ENCODE data around the gene EZH2. TPM values are rescaled to one million over a fixed set of nuclear protein-coding genes. Genes with fewer than 3 reads are reported as not detected.

EZH2 gene
- total RNA-seq, 1 donor from 2014 or later: 38.7 TPM

DNA sequence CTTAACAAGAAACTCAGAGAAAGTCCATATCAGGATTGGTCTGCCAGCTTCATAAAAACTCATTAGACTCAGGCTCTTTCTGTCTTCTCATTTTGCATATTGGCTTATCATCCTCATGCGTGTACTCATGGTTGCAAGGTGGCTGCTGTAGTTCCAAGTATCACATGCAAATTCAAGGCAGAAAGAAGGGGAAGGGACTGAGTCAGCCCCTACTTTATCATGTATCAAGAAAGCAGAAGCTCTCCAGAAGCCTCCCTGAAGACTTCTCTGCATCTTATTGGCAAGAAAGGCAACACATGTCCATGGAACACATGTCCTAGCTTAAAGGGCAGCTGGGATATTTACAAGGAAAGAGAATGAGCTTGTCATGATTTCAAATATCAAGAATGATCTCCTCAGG is 19.4 kb upstream of the EZH2 start:
- FAIRE-seq (no peak), DNase-seq (ENCODE audit: low spot score in 2 of 2) (no peak)

DNA sequence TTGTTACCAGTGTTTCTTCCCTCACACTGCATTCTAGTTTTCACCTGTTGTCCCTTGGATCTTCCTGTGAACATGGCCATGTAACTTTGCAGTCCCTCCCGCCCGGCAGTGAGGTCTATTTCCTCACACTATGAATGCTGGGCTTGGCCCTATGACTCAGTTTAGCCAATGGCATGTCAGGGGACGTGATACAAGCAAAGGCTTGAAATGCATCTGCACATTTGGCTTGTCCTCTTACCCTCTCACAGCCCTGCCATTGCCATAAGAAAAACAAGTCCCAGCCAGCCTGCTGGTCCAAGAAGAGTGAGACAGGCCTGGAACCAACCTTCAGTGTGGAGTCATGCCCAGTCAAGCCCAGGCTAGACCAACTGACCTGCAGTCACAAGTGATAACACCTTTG is 17.1 kb upstream of the EZH2 start:
- DNase-seq (ENCODE audit: low spot score in 2 of 2) (no peak), FAIRE-seq (no peak)

GRCh38 chr7:148898845-148899484 is 14.9 kb upstream of the EZH2 start:
- no peak for FAIRE-seq
- no peak for DNase-seq (ENCODE audit: low spot score in 2 of 2)

DNA sequence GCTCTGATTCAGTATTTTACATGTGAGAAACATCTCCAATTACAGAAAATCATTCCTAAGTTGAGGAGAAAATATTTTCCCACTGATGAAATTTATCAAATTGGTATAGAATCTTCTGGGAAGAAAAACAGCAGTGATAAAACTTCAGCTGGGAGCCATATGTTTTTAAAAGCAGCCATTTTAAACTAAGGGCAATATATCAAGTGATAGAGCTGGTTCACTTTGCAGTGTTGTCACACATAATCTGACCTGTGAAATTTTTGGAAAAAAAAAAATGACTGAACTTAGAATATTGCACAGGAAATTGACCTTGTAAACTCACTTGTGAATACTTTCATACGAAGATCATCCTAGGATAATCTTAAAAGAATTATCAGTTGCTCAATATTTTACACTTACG is 10.5 kb upstream of the EZH2 start:
- FAIRE-seq (no peak), DNase-seq (ENCODE audit: low spot score in 2 of 2) (no peak)

DNA sequence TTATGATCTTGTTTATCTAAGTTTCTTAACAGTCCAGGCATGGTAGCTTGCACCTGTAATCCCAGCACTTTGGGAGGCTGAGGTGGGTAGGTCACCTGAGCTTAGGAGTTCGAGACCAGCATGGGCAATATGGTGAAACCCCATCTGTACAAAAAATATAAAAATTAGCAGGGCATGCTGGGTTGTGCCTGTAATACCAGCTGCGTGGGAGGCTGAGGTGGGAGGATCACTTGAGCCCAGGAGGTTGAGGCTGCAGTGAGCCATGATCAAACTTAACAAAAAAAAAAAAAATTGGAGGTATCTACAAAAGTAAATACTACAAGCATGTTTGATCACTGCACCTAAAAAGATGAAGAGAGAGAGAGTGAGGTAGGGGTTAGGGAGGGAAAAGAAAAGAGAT is 9.0 kb upstream of the EZH2 start:
- DNase-seq (ENCODE audit: low spot score in 2 of 2): no peak
- no peak for FAIRE-seq

- FAIRE-seq: no peak
- DNase-seq (ENCODE audit: low spot score in 2 of 2): no peak
These were observed 4.2 kb upstream of the EZH2 start for GRCh38 chr7:148888300-148888699.

GRCh38 chr7:148886844-148887243 is 2.8 kb upstream of the EZH2 start:
- FAIRE-seq (no peak), DNase-seq (ENCODE audit: low spot score in 2 of 2) (no peak)

- FAIRE-seq (no peak), DNase-seq (ENCODE audit: low spot score in 2 of 2) (peak; percentile 94 to 98)
These were observed 370 bp upstream of the EZH2 start for GRCh38 chr7:148884299-148885022.

DNA sequence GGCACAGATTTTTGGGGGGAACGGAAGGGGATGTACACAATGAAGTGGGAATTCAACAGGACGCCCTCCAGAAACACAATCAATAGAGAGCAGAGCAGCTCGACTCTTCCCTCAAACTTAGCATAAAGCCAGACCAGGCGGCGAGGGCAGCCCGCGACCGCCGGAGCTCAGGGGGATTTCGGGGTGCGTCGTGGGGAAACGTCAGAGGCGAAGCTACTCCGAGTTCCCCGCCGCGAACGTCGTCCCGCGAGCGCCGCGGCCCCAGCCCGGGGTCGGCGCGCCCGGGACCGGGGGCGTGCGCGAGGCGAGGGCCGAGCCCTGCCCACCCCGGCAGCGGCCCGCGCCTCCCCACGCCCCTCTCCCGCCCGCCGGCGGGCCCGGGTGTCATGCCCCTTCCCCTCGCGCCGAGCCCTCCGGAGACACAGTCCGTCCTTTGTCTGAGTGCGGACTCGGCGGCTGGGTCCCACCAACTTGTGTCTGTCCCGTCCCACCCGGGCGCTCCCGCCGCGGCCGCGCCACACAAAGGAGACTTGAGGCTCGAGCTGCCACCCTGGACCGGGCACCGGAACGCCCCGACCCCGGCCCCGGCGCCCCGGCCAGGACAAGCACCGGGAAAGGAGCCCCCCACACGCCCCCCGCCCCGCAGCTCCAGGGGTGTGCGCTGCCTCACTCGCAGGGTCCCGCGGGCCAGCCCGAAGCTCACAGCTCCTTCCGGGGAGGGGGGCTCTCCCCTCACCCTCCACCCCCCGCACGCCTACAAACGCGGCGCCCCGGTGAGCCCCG is 634 bp downstream of the EZH2 start:
- FAIRE-seq: no peak
- peak; percentile 20 to 48 for DNase-seq (ENCODE audit: low spot score in 2 of 2)

DNA sequence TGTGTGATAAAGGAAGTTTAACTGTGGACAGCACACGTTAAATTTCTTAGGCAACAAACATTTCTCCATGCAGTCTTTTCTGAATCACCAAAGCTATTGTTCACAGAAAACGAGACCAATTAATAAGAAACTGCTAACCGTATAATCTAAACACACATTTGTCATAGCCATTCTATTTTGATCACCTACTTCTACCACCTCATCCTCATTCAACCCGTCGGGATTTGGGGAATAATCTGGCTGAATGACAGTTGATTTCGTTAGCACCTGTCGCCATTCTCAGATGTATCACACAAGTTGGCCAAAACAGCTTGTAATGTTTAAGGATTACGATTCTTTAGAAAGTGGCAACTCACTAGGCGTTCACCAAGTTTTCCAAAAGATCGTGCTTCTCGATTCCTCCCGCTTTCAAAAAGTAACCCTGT is 1.2 kb downstream of the EZH2 start:
- FAIRE-seq (no peak), DNase-seq (ENCODE audit: low spot score in 2 of 2) (no peak)

GRCh38 chr7:148882192-148882591 is 1.9 kb downstream of the EZH2 start:
- FAIRE-seq (no peak), DNase-seq (ENCODE audit: low spot score in 2 of 2) (no peak)

- FAIRE-seq: no peak
These were observed 5.8 kb downstream of the EZH2 start for GRCh38 chr7:148878317-148878716.

DNA sequence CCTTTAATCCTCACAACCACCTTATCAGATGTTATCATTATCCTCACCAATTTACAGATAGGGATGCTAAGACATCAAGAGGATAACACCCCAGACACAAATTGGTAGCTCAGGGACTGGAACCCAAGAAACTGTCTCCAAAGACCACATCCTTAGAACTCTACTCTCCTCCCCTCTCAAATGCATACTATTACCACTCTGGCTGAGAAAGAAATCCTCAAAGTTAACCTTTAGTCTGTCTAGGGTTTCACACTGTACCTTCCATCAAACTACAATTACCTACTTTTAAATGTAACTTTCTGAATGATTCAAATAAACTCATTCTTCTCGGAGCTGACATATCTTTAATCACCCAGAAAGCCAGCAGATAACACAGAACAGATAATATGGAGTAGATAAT is 6.6 kb downstream of the EZH2 start:
- DNase-seq (ENCODE audit: low spot score in 2 of 2) (no peak), FAIRE-seq (no peak)

More at GRCh38 chr7:148878317-148878716, 5.8 kb downstream of the EZH2 start:
- no peak for DNase-seq (ENCODE audit: low spot score in 2 of 2)

DNA sequence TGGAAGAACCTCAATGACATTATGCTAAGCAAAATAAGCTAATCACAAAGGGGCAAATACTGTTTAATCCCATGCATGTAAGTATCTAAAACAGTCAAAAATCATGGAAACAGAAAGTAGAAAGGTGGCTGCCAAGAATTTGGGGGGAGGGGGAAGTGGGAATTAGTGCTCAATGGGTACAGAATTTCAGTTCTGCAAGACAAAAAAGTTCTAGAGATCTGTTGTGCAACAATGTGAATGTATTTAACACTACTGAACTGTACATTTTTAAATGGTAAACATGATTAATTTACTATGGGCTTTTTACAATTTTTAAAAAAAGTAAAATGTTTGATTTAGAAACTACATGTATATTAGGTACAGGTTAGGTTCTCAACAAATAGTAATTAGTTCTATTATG is 11.9 kb downstream of the EZH2 start:
- no peak for DNase-seq (ENCODE audit: low spot score in 2 of 2)
- no peak for FAIRE-seq

GRCh38 chr7:148871551-148871950 is 12.5 kb downstream of the EZH2 start:
- FAIRE-seq (no peak), DNase-seq (ENCODE audit: low spot score in 2 of 2) (no peak)

DNA sequence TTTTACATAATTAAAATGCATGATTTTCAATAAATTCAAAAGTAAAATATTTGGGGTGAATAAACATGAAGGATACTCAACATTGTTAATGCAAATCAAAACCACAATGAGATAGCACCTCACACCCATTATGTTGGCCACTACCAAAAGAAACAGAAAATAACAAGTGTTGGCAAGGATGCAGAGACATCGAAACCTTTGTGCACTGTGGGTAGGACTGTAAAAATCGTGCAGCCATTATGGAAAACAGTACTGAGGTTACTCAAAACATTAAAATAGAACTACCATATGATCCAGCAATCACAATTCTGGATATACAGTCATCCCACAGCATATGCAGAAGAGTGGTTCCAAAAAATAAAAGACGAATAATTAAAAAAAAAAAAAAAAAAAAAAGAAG is 13.1 kb downstream of the EZH2 start:
- no peak for DNase-seq (ENCODE audit: low spot score in 2 of 2)
- no peak for FAIRE-seq

GRCh38 chr7:148868378-148868674 is 15.8 kb downstream of the EZH2 start:
- DNase-seq (ENCODE audit: low spot score in 2 of 2): no peak
- no peak for FAIRE-seq

DNA sequence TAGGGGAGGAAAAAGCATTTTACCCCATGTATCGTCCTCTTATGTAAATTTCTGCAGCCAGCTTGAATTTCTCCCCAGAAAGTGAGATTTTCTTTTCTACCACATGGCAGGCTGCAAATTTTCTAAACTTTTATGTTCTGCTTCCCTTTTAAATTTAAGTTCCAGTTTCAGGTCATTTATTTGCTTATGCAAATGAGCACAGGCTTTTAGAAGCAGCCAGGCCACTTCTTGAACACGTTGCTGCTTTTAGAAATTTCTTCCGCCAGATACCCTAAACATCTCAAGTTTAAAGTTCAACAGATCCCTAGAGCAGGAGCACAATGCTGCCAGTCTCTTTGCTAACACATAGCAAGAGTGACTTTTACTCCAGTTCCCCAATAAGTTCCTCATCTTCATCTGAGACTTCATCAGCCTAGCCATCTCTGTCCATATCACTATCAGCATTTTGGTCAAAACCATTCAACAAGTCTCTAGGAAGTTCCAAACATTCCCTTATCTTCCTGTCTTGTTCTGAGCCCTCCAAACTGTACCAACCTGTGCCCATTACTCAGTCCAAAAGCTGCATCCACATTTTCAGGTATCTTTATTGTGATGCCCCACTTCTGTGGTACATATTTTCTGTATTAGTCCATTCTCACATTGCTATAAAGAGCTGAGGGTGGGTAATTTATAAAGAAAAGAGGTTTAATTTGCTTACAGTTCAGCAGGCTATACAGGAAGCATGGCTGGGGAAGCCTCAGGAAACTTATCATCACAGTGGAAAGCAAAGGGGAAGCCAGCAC is 16.3 kb downstream of the EZH2 start:
- FAIRE-seq: no peak
- no peak for DNase-seq (ENCODE audit: low spot score in 2 of 2)

- FAIRE-seq (peak; percentile 61), DNase-seq (ENCODE audit: low spot score in 2 of 2) (no peak)
These were observed 17.7 kb downstream of the EZH2 start for GRCh38 chr7:148866362-148866761.

GRCh38 chr7:148865283-148865682 is 18.8 kb downstream of the EZH2 start:
- FAIRE-seq: no peak
- no peak for DNase-seq (ENCODE audit: low spot score in 2 of 2)

GRCh38 chr7:148863324-148863723 is 20.8 kb downstream of the EZH2 start:
- DNase-seq (ENCODE audit: low spot score in 2 of 2) (no peak), FAIRE-seq (no peak)

Data from frontal cortex (tissue), 4 donors.